LoVo (cell line): ENCODE data around the gene TBL1X.
"Not testable (repeated sequence)": the region's sequence is repeated elsewhere in the genome, so short reads cannot be mapped to it uniquely, and the experiment has no call there.

Source experiments
- DNase-seq: peaks from one replicate; pipeline ENCODE4 v3.0.0-alpha.2; 2016; ENCODE audit warnings: low spot score

TBL1X gene

GRCh38 chrX:9464435-9465371 is at the start of gene TBL1X:
Gene TBL1X (plus strand): TSS chrX:9465058. CDS start chrX:9653587, 188,529 bp downstream.
- peak; percentile 34 for DNase-seq

GRCh38 chrX:9416562-9417348 is 48.1 kb upstream of the TBL1X start:
- peak; percentile 30 for DNase-seq

GRCh38 chrX:9418262-9418661 is 46.6 kb upstream of the TBL1X start:
- DNase-seq = peak; percentile 22

GRCh38 chrX:9420275-9421265 is 44.3 kb upstream of the TBL1X start:
- DNase-seq = peak; percentile 14

GRCh38 chrX:9429767-9430166 is 35.1 kb upstream of the TBL1X start:
- no peak for DNase-seq

- DNase-seq = no peak
These were observed 34.4 kb upstream of the TBL1X start for GRCh38 chrX:9430346-9430921.

GRCh38 chrX:9431281-9431680 is 33.6 kb upstream of the TBL1X start:
- DNase-seq = no peak

- no peak for DNase-seq
These were observed 31.3 kb upstream of the TBL1X start for GRCh38 chrX:9433596-9433995.

GRCh38 chrX:9434051-9434550 is 30.8 kb upstream of the TBL1X start:
- no peak for DNase-seq

GRCh38 chrX:9435086-9435485 is 29.8 kb upstream of the TBL1X start:
- not testable (repeated sequence) for DNase-seq

GRCh38 chrX:9436812-9437211 is 28.0 kb upstream of the TBL1X start:
- DNase-seq = no peak

- no peak for DNase-seq
These were observed 25.8 kb upstream of the TBL1X start for GRCh38 chrX:9438933-9439494.

GRCh38 chrX:9440116-9440844 is 24.6 kb upstream of the TBL1X start:
- DNase-seq = no peak

- no peak for DNase-seq
These were observed 22.8 kb upstream of the TBL1X start for GRCh38 chrX:9442056-9442455.

GRCh38 chrX:9443327-9443726 is 21.5 kb upstream of the TBL1X start:
- DNase-seq = no peak

GRCh38 chrX:9447906-9448305 is 17.0 kb upstream of the TBL1X start:
- DNase-seq = no peak

- DNase-seq = no peak
These were observed 8.4 kb upstream of the TBL1X start for GRCh38 chrX:9456250-9457074.

GRCh38 chrX:9458034-9458433 is 6.8 kb upstream of the TBL1X start:
- not testable (repeated sequence) for DNase-seq

GRCh38 chrX:9458516-9459078 is 6.3 kb upstream of the TBL1X start:
- DNase-seq = no peak
